Sigmoid colon (tissue), 7 donors: ENCODE results near the gene AQP1. TPM values are rescaled to one million over a fixed set of nuclear protein-coding genes. Genes with fewer than 3 reads are reported as not detected.

ENCODE experiments used
- DNase-seq: peaks from one replicate; pipeline ENCODE4 v3.0.0-alpha.2; 2019
- H3K27ac ChIP-seq, 4 donors: fragments of 200-600 bp; sonication (generic); one replicate each; pipeline ENCODE4 v1.5.1; 2016 to 2019; ENCODE audit warnings: mild to moderate bottlenecking in 1 of 4
- H3K27me3 ChIP-seq, 3 donors: fragments of 200-600 bp; sonication (generic); one replicate each; pipeline ENCODE4 v1.5.1; 2019; ENCODE audit warnings: mild to moderate bottlenecking in 1 of 3
- H3K36me3 ChIP-seq, 4 donors: fragments of 200-600 bp; sonication (generic); one replicate each; pipeline ENCODE4 v1.5.1; 2016 to 2019
- H3K4me1 ChIP-seq, 4 donors: fragments of 200-600 bp; sonication (generic); one replicate each; pipeline ENCODE4 v1.5.1; 2017 to 2019
- H3K4me3 ChIP-seq, 4 donors: fragments of 200-600 bp; sonication (generic); one replicate each; pipeline ENCODE4 v1.5.1; 2017 to 2019; ENCODE audit warnings: mild to moderate bottlenecking in 2 of 4, moderate library complexity in 1 of 4
- H3K9me3 ChIP-seq, 4 donors: fragments of 200-600 bp in 3 of 4; sonication (generic) in 3 of 4; one replicate each; pipeline versions ENCODE4 v1.5.1 to v1.6.1; 2013 to 2019
- EP300 ChIP-seq, 4 donors: sonication (generic); formaldehyde crosslinking; IDR thresholded peaks; one replicate each; pipeline ENCODE4 v1.6.1; 2017; ENCODE audit warnings: antibody characterized with exemption in 4 of 4
- POLR2A ChIP-seq, 2 donors: fragments of 450-650 bp; IDR thresholded peaks; one replicate each; pipeline ENCODE4 v1.6.1; 2016; ENCODE audit warnings: antibody characterized with exemption in 2 of 2, mild to moderate bottlenecking in 2 of 2, moderate library complexity in 2 of 2
- POLR2AphosphoS5 ChIP-seq, 4 donors: sonication (generic); formaldehyde crosslinking; IDR thresholded peaks; one replicate each; pipeline ENCODE4 v1.6.1; 2017; ENCODE audit warnings: antibody characterized with exemption in 4 of 4
- WGBS, 2 donors: extraction: QIAGEN DNeasy Blood & Tissue Kit; methylation state at CpG; one replicate each; pipeline ENCODE4 v1.1.7; 2013; 5-methylcytosine and 5-hydroxymethylcytosine counted together
- intact Hi-C: fragments of 100-400 bp; cut with DNase I; formaldehyde crosslinking; loops from one replicate; pipeline ENCODE4 v1.15.1; 2023
- polyA plus RNA-seq, 3 donors: library from polyadenylated mRNA; stranded (reverse); fragments of 200-250 nt; gene quantifications; one replicate each; pipeline ENCODE4 v1.2.3, GENCODE V29; 2013
- total RNA-seq, 4 donors: library from RNA; depleted of rRNA; stranded (reverse); fragments of >200 nt; gene quantifications; one replicate each; pipeline ENCODE4 v1.1.0, GENCODE V29; 2016
- TF ChIP-seq, protein P1 (sequence below), 4 experiments: fragments of 450-650 bp in 3 of 4; fragments of 200-600 bp in 1 of 4; IDR thresholded peaks; one replicate each; pipeline ENCODE4 v1.5.1; 2016 to 2019; ENCODE audit warnings: antibody characterized with exemption in 4 of 4, mild to moderate bottlenecking in 3 of 4, moderate library complexity in 2 of 4
- donor health status: healthy with polysubstance abuse.
- donor health status: Bipolar disorder and iron deficiency.
- donor health status: healthy.

AQP1 gene
- total and polyA plus RNA-seq, 7 donors = 3.7 to 191 (median 66.0) TPM

DNA sequence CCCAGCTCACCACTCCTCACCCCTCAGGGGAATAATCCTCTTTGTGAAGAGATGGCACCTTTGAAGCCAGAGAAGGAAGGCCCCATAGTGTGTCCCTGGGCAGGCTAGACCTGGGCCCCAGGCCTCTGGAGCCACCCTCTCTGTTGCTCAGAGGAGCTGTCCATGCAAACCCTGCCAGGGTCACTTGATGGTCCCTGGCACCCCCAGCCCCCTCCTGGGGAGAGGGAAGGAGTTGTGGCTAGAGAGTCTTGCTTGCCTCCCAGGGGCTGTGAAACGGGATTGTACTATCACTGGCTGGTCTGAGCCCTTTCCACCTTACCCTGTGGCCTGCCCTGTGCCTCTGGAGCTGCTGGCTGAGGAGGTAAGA is 57.9 kb downstream of the AQP1 start:
- H3K36me3 ChIP-seq = no peaks in the 10 kb centered on the region
- peak; percentile 36 for DNase-seq
- H3K4me1 ChIP-seq = peaks cover 0 to 2% (median 0%) of the 10 kb centered on the region in 4 donors
- intact Hi-C loops = no loop called here
- H3K4me3 ChIP-seq = no peak overlapping the region
- 88 to 92% methylated on average over 1 of the region's 1 CpG for WGBS, 2 donors
- no peak overlapping the region for H3K27ac ChIP-seq
- peaks cover 0 to 4% (median 0%) of the 10 kb centered on the region in 3 donors for H3K27me3 ChIP-seq
- TF ChIP-seq, protein P1, sequence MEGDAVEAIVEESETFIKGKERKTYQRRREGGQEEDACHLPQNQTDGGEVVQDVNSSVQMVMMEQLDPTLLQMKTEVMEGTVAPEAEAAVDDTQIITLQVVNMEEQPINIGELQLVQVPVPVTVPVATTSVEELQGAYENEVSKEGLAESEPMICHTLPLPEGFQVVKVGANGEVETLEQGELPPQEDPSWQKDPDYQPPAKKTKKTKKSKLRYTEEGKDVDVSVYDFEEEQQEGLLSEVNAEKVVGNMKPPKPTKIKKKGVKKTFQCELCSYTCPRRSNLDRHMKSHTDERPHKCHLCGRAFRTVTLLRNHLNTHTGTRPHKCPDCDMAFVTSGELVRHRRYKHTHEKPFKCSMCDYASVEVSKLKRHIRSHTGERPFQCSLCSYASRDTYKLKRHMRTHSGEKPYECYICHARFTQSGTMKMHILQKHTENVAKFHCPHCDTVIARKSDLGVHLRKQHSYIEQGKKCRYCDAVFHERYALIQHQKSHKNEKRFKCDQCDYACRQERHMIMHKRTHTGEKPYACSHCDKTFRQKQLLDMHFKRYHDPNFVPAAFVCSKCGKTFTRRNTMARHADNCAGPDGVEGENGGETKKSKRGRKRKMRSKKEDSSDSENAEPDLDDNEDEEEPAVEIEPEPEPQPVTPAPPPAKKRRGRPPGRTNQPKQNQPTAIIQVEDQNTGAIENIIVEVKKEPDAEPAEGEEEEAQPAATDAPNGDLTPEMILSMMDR (IDR thresholded peaks at IDR 0.05) = no peak
- TF ChIP-seq EP300 (IDR thresholded peaks at IDR 0.05) = no peak
- no peak for TF ChIP-seq POLR2AphosphoS5 (IDR thresholded peaks at IDR 0.05)
- TF ChIP-seq POLR2A (IDR thresholded peaks at IDR 0.05) = no peak
- H3K9me3 ChIP-seq = no peaks in the 10 kb centered on the region

DNA sequence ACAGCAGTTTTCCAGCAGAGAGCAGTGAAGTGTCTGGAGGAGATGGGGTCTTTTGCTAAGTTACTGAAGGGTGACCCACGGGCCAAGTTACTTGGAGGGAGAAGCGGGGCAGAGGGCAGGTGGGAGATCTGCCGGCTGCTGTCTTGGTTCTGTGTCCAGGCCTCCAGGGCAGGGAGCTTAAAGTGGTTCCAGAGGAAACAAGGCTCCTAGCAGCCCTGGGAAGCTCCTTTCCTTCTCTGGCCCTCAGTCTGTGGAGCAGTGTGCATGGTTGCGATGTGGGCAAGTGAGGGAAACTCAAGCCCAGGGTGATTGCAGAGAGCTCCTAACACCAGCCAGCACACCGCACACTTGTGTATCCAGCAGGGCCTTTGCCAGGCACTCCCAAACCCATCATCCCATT is 58.4 kb downstream of the AQP1 start:
- no peak for DNase-seq
- Histone ChIP-seq H3K27ac (no peak overlapping the region), H3K27me3 (peaks cover 0 to 4% (median 0%) of the 10 kb centered on the region in 3 donors), H3K9me3 (no peaks in the 10 kb centered on the region), H3K4me3 (no peak overlapping the region), H3K4me1 (peaks cover 0 to 6% (median 0%) of the 10 kb centered on the region in 4 donors), H3K36me3 (no peaks in the 10 kb centered on the region)
- TF ChIP-seq, protein P1 (IDR thresholded peaks at IDR 0.05) = no peak
- TF ChIP-seq POLR2AphosphoS5 (IDR thresholded peaks at IDR 0.05) (no peak), POLR2A (IDR thresholded peaks at IDR 0.05) (no peak), EP300 (IDR thresholded peaks at IDR 0.05) (no peak)
- WGBS, 2 donors = 90 to 93% methylated on average over 5 of the region's 5 CpGs
- intact Hi-C loops = no loop called here

DNA sequence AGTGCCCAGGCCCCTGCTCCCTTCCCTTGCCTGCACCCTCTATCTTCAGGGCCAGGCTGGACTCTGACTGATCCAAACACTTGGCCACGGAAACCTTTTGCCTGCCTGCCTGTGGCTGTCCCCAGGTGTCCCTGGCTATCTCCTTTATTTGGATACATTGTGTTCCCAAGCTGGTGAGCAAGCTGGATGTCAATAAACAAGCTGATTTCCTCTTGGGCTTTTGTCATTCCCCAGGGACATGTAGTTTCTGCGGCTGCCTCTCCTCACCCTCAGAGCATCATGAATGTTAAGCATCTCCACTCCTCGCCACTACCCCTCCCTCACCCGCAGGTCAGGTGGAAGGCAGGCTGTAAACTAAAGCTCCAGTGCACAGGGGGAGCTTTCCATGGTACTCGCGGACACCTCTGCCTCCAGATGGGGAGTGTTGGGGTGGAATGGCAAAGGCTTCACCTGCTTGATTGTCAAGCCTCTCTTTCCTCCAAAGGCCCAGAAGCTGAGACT is 59.0 kb downstream of the AQP1 start:
- Histone ChIP-seq H3K36me3 (no peaks in the 10 kb centered on the region), H3K27me3 (peaks cover 0 to 4% (median 0%) of the 10 kb centered on the region in 3 donors), H3K27ac (no peak overlapping the region), H3K9me3 (no peaks in the 10 kb centered on the region), H3K4me3 (no peak overlapping the region), H3K4me1 (peaks cover 0 to 6% (median 0%) of the 10 kb centered on the region in 4 donors)
- DNase-seq = no peak
- intact Hi-C loops = no loop called here
- WGBS, 2 donors = 30 to 37% methylated on average over 6 of the region's 6 CpGs
- TF ChIP-seq EP300 (IDR thresholded peaks at IDR 0.05) (no peak), POLR2A (IDR thresholded peaks at IDR 0.05) (no peak), POLR2AphosphoS5 (IDR thresholded peaks at IDR 0.05) (no peak)
- TF ChIP-seq, protein P1 (IDR thresholded peaks at IDR 0.05) = no peak

DNA sequence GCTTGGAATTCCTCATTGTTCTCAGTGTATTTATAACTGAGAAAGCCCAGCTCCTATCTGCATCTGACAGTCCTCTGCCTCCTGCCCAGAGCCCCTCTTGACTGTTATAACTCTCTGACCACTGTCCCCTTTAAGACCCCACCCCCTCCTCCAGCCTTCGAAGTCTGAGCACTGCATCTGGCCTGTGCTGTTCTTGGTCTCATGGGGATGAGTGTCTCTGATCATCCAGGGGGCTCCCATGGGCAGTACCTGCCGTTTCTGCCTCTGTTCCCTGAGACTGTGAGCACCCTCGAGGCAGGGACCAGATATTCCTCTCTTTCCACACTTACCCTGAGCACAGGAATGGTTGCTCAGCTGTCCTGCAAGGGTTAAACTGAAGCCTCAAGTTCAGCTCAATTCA is 59.8 kb downstream of the AQP1 start:
- Histone ChIP-seq H3K4me1 (peaks cover 0 to 6% (median 0%) of the 10 kb centered on the region in 4 donors), H3K9me3 (no peaks in the 10 kb centered on the region), H3K27ac (no peak overlapping the region), H3K27me3 (peaks cover 0 to 4% (median 0%) of the 10 kb centered on the region in 3 donors), H3K4me3 (no peak overlapping the region), H3K36me3 (no peaks in the 10 kb centered on the region)
- WGBS, 2 donors = 64 to 76% methylated on average over 3 of the region's 3 CpGs
- no peak for DNase-seq
- intact Hi-C loops = no loop called here
- TF ChIP-seq POLR2A (IDR thresholded peaks at IDR 0.05) = no peak
- TF ChIP-seq, protein P1 (IDR thresholded peaks at IDR 0.05) = no peak
- TF ChIP-seq POLR2AphosphoS5 (IDR thresholded peaks at IDR 0.05) = no peak
- no peak for TF ChIP-seq EP300 (IDR thresholded peaks at IDR 0.05)
